Measurements from ENCODE around the gene DNAJC13.

GRCh38 chr3:132564070-132564465, 146.8 kb downstream of the DNAJC13 start:
- TF ChIP-seq EZH2 (IDR thresholded peaks at IDR 0.05; ENCODE audit: low read depth, low read length, severe bottlenecking) (no peak), CEBPB (IDR thresholded peaks at IDR 0.05; ENCODE audit: low read depth, low read length) (no peak), PHF8 (conservative IDR thresholded peaks at IDR 0.05; ENCODE audit: low read depth, low read length) (no peak), CTCF (IDR thresholded peaks at IDR 0.05; ENCODE audit: control extremely low read depth in 1 of 3, insufficient read depth in 1 of 3, low read depth in 1 of 3, low read length in 3 of 3) (no peak), RAD21 (IDR thresholded peaks at IDR 0.05 in 1 of 2, conservative IDR thresholded peaks at IDR 0.05 in 1 of 2; ENCODE audit: low read depth in 2 of 2, low read length in 2 of 2) (no peak), POLR2A (IDR thresholded peaks at IDR 0.05; ENCODE audit: control extremely low read depth in 1 of 2, low read depth in 2 of 2, low read length in 2 of 2) (no peak), TEAD4 (IDR thresholded peaks at IDR 0.05; ENCODE audit: low read depth, low read length) (no peak), NRF1 (IDR thresholded peaks at IDR 0.05; ENCODE audit: low read depth, low read length) (no peak), BACH1 (IDR thresholded peaks at IDR 0.05; ENCODE audit: low read length) (no peak), BRCA1 (IDR thresholded peaks at IDR 0.05; ENCODE audit: low read depth, low read length) (no peak), MAX (IDR thresholded peaks at IDR 0.05) (no peak), NANOG (IDR thresholded peaks at IDR 0.05; ENCODE audit: insufficient read depth, low read depth, low read length, poor library complexity, severe bottlenecking) (no peak), TCF12 (IDR thresholded peaks at IDR 0.05; ENCODE audit: low read depth, low read length) (no peak)
